WTC11 (cell line): ENCODE results near the gene ZNF579. TPM values are rescaled to one million over a fixed set of nuclear protein-coding genes. Genes with fewer than 3 reads are reported as not detected.

ENCODE experiments used
- ATAC-seq: fragments of 200-7000 bp; cut with Tn5 transposase; 2 replicates; pipeline ENCODE4 v1.10.0; 2021; ENCODE audit warnings: mild to moderate bottlenecking, moderate library complexity
- CTCF ChIA-PET: fragments of 300-600 bp; sonication (Branson Sonifier 250); formaldehyde crosslinking; loops from one replicate; lab custom pipeline; 2021; ENCODE audit warnings: antibody characterized with exemption; lab: Charles Lee
- POLR2A ChIA-PET: fragments of 350-600 bp; sonication (Branson Sonifier 250); formaldehyde crosslinking; loops from one replicate; lab custom pipeline; 2021; ENCODE audit warnings: antibody characterized with exemption; lab: Charles Lee
- DNase-seq: peaks from one replicate; pipeline ENCODE4 v3.0.0; 2021; ENCODE audit warnings: low spot score
- H3K27ac Mint-ChIP-seq: 2 replicates; pipeline ENCODE4 v1.8.0; 2021; ENCODE audit warnings: mixed read lengths
- H3K27me3 Mint-ChIP-seq: 2 replicates; pipeline ENCODE4 v1.8.0; 2021; ENCODE audit warnings: low read depth, mild to moderate bottlenecking, moderate library complexity, mixed read lengths
- H3K36me3 Mint-ChIP-seq: 2 replicates; pipeline ENCODE4 v1.8.0; 2021; ENCODE audit warnings: mixed read lengths
- H3K4me1 Mint-ChIP-seq: 2 replicates; pipeline ENCODE4 v1.8.0; 2022; ENCODE audit warnings: mixed read lengths
- H3K4me3 Mint-ChIP-seq: 2 replicates; pipeline ENCODE4 v1.8.0; 2021; ENCODE audit warnings: mild to moderate bottlenecking, moderate library complexity, mixed read lengths
- H3K9me3 Mint-ChIP-seq: 2 replicates; pipeline ENCODE4 v1.8.0; 2021; ENCODE audit warnings: mixed read lengths
- AFF4 ChIP-seq: sonication (generic); formaldehyde crosslinking; IDR thresholded peaks from 2 replicates; pipeline ENCODE4 v1.8.1; 2023; ENCODE audit warnings: mild to moderate bottlenecking, missing genetic modification reagents, borderline replicate concordance
- ATF2 ChIP-seq: sonication (generic); formaldehyde crosslinking; IDR thresholded peaks from 2 replicates; pipeline ENCODE4 v1.8.1; 2022; ENCODE audit warnings: low read depth, missing genetic modification reagents, borderline replicate concordance
- E2F1 ChIP-seq: sonication (generic); formaldehyde crosslinking; IDR thresholded peaks from 2 replicates; pipeline ENCODE4 v1.8.0; 2022; ENCODE audit warnings: mild to moderate bottlenecking, missing genetic modification reagents
- FOXP4 ChIP-seq: sonication (generic); formaldehyde crosslinking; IDR thresholded peaks from 2 replicates; pipeline ENCODE4 v1.8.0; 2022; ENCODE audit warnings: mild to moderate bottlenecking, missing genetic modification reagents
- GTF2I ChIP-seq: fragments of 250-450 bp; sonication (Bioruptor Pico); conservative IDR thresholded peaks from 2 replicates; pipeline ENCODE4 v1.4.0; 2021; ENCODE audit warnings: mild to moderate bottlenecking
- MAX ChIP-seq: sonication (generic); formaldehyde crosslinking; IDR thresholded peaks from 2 replicates; pipeline ENCODE4 v1.8.0; 2022; ENCODE audit warnings: mild to moderate bottlenecking, missing genetic modification reagents
- MLX ChIP-seq: sonication (generic); formaldehyde crosslinking; IDR thresholded peaks from 2 replicates; pipeline ENCODE4 v1.8.1; 2023; ENCODE audit warnings: mild to moderate bottlenecking, missing genetic modification reagents, moderate library complexity
- PREB ChIP-seq: sonication (generic); formaldehyde crosslinking; IDR thresholded peaks from 2 replicates; pipeline ENCODE4 v1.8.1; 2022; ENCODE audit warnings: mild to moderate bottlenecking, missing genetic modification reagents, moderate library complexity, borderline replicate concordance
- TCF7 ChIP-seq: sonication (generic); formaldehyde crosslinking; IDR thresholded peaks from 2 replicates; pipeline ENCODE4 v1.8.0; 2022; ENCODE audit warnings: mild to moderate bottlenecking, low read depth, missing genetic modification reagents, moderate library complexity
- ZBTB21 ChIP-seq: sonication (generic); formaldehyde crosslinking; IDR thresholded peaks from 2 replicates; pipeline ENCODE4 v1.8.1; 2023; ENCODE audit warnings: mild to moderate bottlenecking, missing genetic modification reagents, borderline replicate concordance
- ZMAT4 ChIP-seq: fragments of 250-450 bp; sonication (Bioruptor Pico); IDR thresholded peaks from 2 replicates; pipeline ENCODE4 v1.9.0; 2021; ENCODE audit warnings: mild to moderate bottlenecking
- ZNF317 ChIP-seq: sonication (generic); formaldehyde crosslinking; IDR thresholded peaks from 2 replicates; pipeline ENCODE4 v1.8.1; 2023; ENCODE audit warnings: low read depth, mild to moderate bottlenecking, moderate library complexity, missing genetic modification reagents, borderline replicate concordance
- ZNF396 ChIP-seq: fragments of 250-450 bp; sonication (Bioruptor Pico); IDR thresholded peaks from 2 replicates; pipeline ENCODE4 v1.8.0; 2021; ENCODE audit warnings: mild to moderate bottlenecking, moderate library complexity, borderline replicate concordance
- ZNF532 ChIP-seq: fragments of 250-450 bp; sonication (Bioruptor Pico); IDR thresholded peaks from 2 replicates; pipeline ENCODE4 v1.9.0; 2021; ENCODE audit warnings: mild to moderate bottlenecking, borderline replicate concordance
- total RNA-seq: library from RNA; stranded (reverse); gene quantifications from 3 replicates; pipeline ENCODE4 v1.2.3, GENCODE V29; 2021

Gene ZNF579
- total RNA-seq, 1 experiment from 2014 or later: 30.0 TPM

GRCh38 chr19:55535965-55536350 lies 44.7 kb downstream of the ZNF579 start (continued):
- no peak for TF ChIP-seq FOXP4
- TF ChIP-seq TCF7 (CRISPR knock-in tag): no peak
- no peak for TF ChIP-seq ZNF532
- TF ChIP-seq MAX (CRISPR knock-in tag): no peak
- TF ChIP-seq ZBTB21 (CRISPR knock-in tag): no peak
- TF ChIP-seq AFF4 (CRISPR knock-in tag): no peak

GRCh38 chr19:55535173-55535964 lies 45.3 kb downstream of the ZNF579 start:
- Mint-ChIP-seq H3K9me3 (no peaks in the 10 kb centered on the region), H3K36me3 (no peaks in the 10 kb centered on the region), H3K27ac (no peak overlapping the region), H3K4me1 (peaks cover 11% of the 10 kb centered on the region), H3K4me3 (no peak overlapping the region), H3K27me3 (peaks cover 4% of the 10 kb centered on the region)
- ATAC-seq (no peak), DNase-seq (no peak)
- no peak for TF ChIP-seq GTF2I (CRISPR knock-in tag)
- TF ChIP-seq E2F1 (CRISPR knock-in tag): no peak
- no peak for TF ChIP-seq MLX
- TF ChIP-seq ZNF396: no peak
- TF ChIP-seq ATF2: no peak
- TF ChIP-seq ZNF317 (CRISPR knock-in tag): no peak
- TF ChIP-seq ZMAT4 (CRISPR knock-in tag): no peak
- TF ChIP-seq FOXP4: no peak
- no peak for TF ChIP-seq PREB (CRISPR knock-in tag)
- POLR2A ChIA-PET: no interaction called here
- CTCF ChIA-PET: interaction anchor here (0.7 to 2.9 kb wide), 10 partner anchors 17 to 97 kb away, joined by 3 to 11 read pairs (median 4); partner anchors contain the start of gene ZNF784
